Activated naive CD4-positive, alpha-beta T cell treated with anti-CD3 and anti-CD28 coated beads, Interleukin-2, amount 10 ng/mL, durations not matched to agents 7 days and 5 days (primary cell): ENCODE data around the gene FSTL3.
A peak's percentile ranks its signal among the peaks of the same experiment; 100 is the strongest.
"Not testable (repeated sequence)": the region's sequence is repeated elsewhere in the genome, so short reads cannot be mapped to it uniquely, and the experiment has no call there.

Source experiments
- CTCF ChIA-PET: fragments of 350-600 bp; sonication (Branson Sonifier 250); formaldehyde crosslinking; loops from one replicate; lab custom pipeline; 2021; ENCODE audit warnings: antibody characterized with exemption; lab: Charles Lee
- DNase-seq: peaks from one replicate; pipeline ENCODE4 v3.0.0-alpha.2; 2020
- H3K27ac Mint-ChIP-seq: one replicate; pipeline ENCODE4 v1.8.0; 2021; ENCODE audit warnings: mild to moderate bottlenecking, moderate library complexity, mixed read lengths
- H3K27me3 Mint-ChIP-seq: one replicate; pipeline ENCODE4 v1.8.0; 2021; ENCODE audit warnings: mild to moderate bottlenecking, mixed read lengths
- H3K36me3 Mint-ChIP-seq: one replicate; pipeline ENCODE4 v1.8.0; 2021; ENCODE audit warnings: mixed read lengths
- H3K4me1 Mint-ChIP-seq: one replicate; pipeline ENCODE4 v1.8.0; 2021; ENCODE audit warnings: mixed read lengths
- H3K4me3 Mint-ChIP-seq: one replicate; pipeline ENCODE4 v1.8.0; 2021; ENCODE audit warnings: mild to moderate bottlenecking, moderate library complexity, mixed read lengths
- H3K9me3 Mint-ChIP-seq: one replicate; pipeline ENCODE4 v1.8.0; 2021; ENCODE audit warnings: mixed read lengths

FSTL3 gene

DNA sequence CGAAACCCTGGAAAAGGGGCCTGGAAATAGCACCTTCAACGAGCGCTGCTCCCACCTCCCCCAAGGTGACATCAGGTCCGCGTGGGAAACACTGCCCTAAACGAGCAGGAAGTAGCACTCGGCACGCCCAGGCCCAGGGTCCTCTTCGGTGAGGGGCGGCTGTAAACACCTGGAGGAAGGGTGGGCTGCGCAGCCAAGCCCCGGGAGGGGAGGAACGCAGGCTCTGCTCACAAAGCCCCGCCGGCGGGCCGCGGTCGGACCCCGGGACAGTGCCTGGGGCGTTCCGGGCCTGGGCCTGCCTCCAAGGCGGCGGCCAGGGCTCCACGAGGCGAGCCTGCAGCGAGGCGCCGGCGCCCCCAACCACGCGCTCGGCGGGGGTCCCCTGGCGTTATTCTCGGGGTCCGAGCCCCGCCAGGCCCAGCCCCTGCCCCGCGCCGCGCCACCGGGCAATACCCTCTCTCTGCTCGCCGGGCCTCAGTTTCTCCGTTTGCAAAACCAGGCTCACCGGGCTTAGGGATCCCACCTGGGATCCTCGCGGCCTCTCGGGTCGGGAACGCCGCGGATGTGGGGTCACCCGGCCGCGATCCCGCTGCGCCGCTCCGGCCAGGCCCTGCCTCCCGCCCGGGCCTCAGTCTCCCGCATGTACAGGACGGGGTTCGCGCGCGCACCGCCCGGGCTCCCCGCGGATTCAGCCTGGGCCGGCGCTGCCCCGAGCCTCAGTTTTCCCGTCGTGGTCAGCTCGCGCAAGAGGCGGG is 13.8 kb upstream of the FSTL3 start:
- Mint-ChIP-seq H3K4me1 (peaks cover 42% of the 10 kb centered on the region), H3K27me3 (peaks cover 12% of the 10 kb centered on the region), H3K9me3 (no peaks in the 10 kb centered on the region), H3K36me3 (peaks cover 16% of the 10 kb centered on the region), H3K27ac (peak overlapping the region; percentile 98), H3K4me3 (peak overlapping the region; percentile 96)
- peak; percentile 88 for DNase-seq
- CTCF ChIA-PET: interaction anchor here (1.7 to 2.2 kb wide), 2 partner anchors 18 to 72 kb away, joined by 6 to 9 read pairs; no protein-coding TSS in a partner anchor

DNA sequence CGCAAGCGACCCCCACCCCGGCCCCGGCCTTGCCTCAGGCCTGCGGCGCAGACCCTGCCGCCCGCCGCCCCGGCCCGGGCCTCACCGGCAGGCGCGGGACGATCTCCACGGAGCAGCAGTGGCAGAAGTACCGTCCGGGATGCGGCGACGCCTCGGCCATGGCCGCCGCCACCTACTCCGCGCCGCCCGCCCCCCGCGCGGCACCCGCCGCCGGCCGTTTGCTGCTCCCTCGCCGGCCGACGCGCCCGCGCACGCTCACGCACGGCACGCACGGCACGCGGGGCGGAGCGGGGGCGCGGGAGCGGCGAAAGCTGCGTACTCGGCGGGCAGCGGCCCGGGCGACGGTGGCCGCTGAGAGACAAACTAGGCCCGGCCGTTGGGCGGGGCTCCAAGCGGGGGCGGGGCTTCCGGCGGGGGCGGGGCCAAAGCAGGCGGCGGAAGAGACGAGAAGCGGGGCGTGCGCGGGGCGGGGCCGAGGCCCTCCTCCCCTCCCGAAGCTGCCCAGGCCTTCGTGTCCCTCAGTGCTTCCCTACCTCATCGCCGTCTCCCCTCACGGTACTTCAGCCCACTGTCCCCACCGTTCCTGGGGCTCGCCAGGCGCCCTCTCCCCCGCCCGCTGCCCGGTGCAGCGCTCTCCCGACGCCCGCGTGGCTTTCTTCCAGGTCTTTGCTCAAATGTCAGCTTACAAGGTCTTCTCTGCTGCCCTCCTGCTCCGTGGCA is 13.1 kb upstream of the FSTL3 start, which contains the start of gene RNF126:
TSS of gene RNF126 (minus strand) at position 253 of the 720 bp plus-strand sequence. CDS start at position 160, 93 bp downstream.
- peaks cover 16% of the 10 kb centered on the region for H3K36me3 Mint-ChIP-seq
- CTCF ChIA-PET: interaction anchor here (1.2 to 2.2 kb wide), 4 partner anchors 17 to 74 kb away, joined by 3 to 9 read pairs (median 5); no protein-coding TSS in a partner anchor
- DNase-seq: peak; percentile 94
- peak within 1 kb of the TSS; percentile 96 for H3K4me3 Mint-ChIP-seq
- H3K4me1 Mint-ChIP-seq: peaks cover 42% of the 10 kb centered on the region
- no peaks in the 10 kb centered on the region for H3K9me3 Mint-ChIP-seq
- peak within 1 kb of the TSS; percentile 98 for H3K27ac Mint-ChIP-seq
- peaks cover 19% of the 10 kb centered on the region for H3K27me3 Mint-ChIP-seq

DNA sequence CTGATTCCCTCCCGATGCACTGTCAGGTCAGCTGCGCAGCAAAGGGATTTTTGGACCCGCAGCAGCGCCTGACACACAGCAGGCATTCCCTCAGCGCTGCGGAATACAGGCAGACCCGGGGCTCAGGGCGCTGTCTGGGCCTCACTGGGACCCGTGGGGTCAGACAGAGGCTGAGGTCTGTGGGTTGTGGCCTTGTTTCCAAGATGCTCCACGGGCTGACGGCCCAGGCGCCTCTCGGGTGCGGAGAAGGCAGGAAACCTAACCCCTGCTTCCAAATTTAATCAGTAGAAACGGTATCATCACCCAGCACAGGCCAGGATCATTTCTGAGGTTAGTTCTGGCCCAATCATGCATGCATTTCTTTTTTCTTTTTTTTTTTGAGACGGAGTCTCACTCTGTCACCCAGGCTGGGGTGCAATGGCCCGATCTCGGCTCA is 12.5 kb upstream of the FSTL3 start:
- CTCF ChIA-PET: interaction anchor here (1.2 to 2.2 kb wide), 4 partner anchors 16 to 74 kb away, joined by 3 to 9 read pairs (median 5); no protein-coding TSS in a partner anchor
- peaks cover 15% of the 10 kb centered on the region for H3K36me3 Mint-ChIP-seq
- DNase-seq: no peak
- peaks cover 23% of the 10 kb centered on the region for H3K27me3 Mint-ChIP-seq
- H3K4me1 Mint-ChIP-seq: peaks cover 38% of the 10 kb centered on the region
- H3K9me3 Mint-ChIP-seq: no peaks in the 10 kb centered on the region
- H3K4me3 Mint-ChIP-seq: peak overlapping the region; percentile 69
- peak overlapping the region; percentile 83 for H3K27ac Mint-ChIP-seq

DNA sequence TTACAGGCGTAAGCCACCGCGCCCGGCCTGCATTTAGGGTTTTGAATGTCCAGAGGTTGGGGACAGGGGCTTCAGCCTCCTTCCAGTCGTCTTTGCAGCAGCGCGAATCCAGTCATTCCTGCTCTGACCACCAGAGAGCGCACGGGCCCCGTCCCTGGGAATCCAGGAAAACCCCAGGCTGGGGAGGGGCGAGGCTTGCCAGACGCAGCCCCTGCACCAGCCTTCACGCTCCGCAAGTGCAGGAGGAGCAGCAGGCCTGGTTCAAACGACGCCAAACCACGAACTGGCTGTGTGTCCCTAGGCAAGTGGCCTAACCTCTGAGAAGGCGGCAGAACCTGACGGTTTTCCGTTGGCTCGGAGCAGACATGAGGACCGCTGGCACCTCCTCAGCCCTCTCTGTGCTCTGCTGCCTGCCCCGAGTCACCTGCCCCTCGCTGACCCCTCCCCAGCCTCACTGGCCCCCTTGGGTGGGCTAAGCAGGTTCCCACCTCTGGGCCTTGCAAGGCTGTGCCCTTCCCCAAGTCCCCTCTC is 11.2 kb upstream of the FSTL3 start:
- H3K27ac Mint-ChIP-seq: peak overlapping the region; percentile 67
- peak; percentile 88 for DNase-seq
- H3K36me3 Mint-ChIP-seq: peaks cover 12% of the 10 kb centered on the region
- H3K4me1 Mint-ChIP-seq: peaks cover 29% of the 10 kb centered on the region
- CTCF ChIA-PET: interaction anchor here (2.1 kb wide), 1 partner anchor 73 kb away, joined by 6 read pairs; no protein-coding TSS in a partner anchor
- peak overlapping the region; percentile 41 for H3K4me3 Mint-ChIP-seq
- H3K27me3 Mint-ChIP-seq: peaks cover 36% of the 10 kb centered on the region
- no peaks in the 10 kb centered on the region for H3K9me3 Mint-ChIP-seq

DNA sequence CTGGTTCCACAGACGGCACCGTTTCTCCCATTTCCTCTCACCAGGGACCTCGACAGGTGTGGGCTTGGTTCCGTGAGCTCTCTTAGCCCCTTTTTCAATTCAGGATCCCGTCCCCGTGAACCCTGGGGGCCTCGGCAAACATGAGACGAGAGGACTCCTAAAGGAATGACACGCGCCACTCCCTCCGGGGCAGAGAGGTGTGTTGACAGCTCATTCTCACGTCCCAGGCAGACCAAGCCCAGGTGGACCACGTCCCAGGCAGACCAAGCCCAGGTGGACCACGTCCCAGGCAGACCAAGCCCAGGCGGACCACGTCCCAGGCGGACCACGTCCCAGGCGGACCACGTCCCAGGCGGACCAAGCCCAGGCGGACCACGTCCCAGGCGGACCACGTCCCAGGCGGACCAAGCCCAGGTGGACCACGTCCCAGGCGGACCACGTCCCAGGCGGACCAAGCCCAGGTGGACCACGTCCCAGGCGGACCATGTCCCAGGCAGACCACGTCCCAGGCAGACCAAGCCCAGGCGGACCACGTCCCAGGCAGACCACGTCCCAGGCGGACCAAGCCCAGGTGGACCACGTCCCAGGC is 9.1 kb upstream of the FSTL3 start:
- CTCF ChIA-PET: interaction anchor here (2.1 kb wide), 1 partner anchor 71 kb away, joined by 6 read pairs; no protein-coding TSS in a partner anchor
- H3K9me3 Mint-ChIP-seq, H3K36me3 Mint-ChIP-seq, H3K27ac Mint-ChIP-seq, H3K4me3 Mint-ChIP-seq, DNase-seq: not testable (repeated sequence)
- Mint-ChIP-seq H3K4me1 (peaks cover 20% of the 10 kb centered on the region), H3K27me3 (peaks cover 52% of the 10 kb centered on the region)

DNA sequence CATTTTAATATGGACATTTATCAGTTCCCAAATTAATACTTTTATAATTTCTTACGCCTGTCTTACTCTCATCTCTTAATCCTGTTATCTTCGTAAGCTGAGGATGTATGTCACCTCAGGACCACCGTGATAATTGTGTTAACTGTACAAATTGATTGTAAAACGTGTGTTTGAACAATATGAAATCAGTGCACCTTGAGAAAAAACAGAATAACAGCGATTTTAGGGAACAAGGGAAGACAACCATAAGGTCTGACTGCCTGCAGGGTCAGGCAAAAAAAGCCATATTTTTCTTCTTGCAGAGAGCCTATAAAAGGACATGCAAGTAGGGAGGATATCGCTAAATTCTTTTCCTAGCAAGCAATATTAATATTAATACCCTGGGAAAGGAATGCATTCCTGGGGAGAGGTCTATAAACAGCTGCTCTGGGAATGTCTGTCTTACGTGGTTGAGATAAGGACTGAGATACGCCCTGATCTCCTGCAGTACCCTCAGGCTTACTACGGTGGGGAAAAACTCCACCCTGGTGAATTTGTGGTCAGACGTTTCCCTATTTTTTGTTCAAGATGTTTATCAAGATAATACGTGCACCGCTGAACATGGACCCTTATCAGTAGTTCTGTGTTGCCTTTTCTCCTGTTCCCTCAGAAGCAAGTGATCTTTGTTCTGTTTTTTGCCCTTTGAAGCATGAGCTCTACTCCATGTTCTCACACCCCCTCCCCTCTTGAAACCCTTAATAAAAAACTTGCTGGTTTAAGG is 7.3 kb upstream of the FSTL3 start:
- H3K36me3 Mint-ChIP-seq, H3K4me3 Mint-ChIP-seq, DNase-seq, H3K27ac Mint-ChIP-seq, H3K9me3 Mint-ChIP-seq, CTCF ChIA-PET: not testable (repeated sequence)
- Mint-ChIP-seq H3K4me1 (peaks cover 15% of the 10 kb centered on the region), H3K27me3 (peaks cover 69% of the 10 kb centered on the region)

DNA sequence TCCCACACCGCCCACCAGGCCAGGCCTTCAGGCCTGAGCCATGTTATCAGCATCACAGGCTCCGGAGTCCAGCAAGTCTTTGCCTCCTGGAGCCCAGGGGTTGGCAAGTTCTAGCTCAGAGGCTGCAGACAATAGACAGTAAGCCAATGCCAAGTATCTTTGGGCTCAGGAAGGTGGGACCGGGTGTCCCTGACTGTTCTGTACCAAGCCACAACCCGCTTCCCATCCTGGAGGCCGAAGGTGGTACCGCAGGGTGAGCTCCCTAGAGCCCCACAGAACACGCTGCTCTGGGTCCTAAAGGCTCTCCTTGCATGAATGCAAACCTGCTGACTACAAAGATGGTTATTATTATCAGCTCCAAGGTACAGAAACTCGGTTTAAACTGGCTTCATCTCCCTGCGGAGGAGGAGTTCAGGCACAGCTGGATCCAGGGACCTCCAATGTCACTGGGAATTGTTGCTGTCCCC is 5.5 kb upstream of the FSTL3 start:
- Mint-ChIP-seq H3K36me3 (no peaks in the 10 kb centered on the region), H3K27me3 (peaks cover 83% of the 10 kb centered on the region), H3K9me3 (no peaks in the 10 kb centered on the region), H3K27ac (no peak overlapping the region), H3K4me3 (no peak overlapping the region), H3K4me1 (peaks cover 6% of the 10 kb centered on the region)
- CTCF ChIA-PET: interaction anchor here (1.0 kb wide), 1 partner anchor 63 kb away, joined by 3 read pairs; no protein-coding TSS in a partner anchor
- peak; percentile 37 for DNase-seq

DNA sequence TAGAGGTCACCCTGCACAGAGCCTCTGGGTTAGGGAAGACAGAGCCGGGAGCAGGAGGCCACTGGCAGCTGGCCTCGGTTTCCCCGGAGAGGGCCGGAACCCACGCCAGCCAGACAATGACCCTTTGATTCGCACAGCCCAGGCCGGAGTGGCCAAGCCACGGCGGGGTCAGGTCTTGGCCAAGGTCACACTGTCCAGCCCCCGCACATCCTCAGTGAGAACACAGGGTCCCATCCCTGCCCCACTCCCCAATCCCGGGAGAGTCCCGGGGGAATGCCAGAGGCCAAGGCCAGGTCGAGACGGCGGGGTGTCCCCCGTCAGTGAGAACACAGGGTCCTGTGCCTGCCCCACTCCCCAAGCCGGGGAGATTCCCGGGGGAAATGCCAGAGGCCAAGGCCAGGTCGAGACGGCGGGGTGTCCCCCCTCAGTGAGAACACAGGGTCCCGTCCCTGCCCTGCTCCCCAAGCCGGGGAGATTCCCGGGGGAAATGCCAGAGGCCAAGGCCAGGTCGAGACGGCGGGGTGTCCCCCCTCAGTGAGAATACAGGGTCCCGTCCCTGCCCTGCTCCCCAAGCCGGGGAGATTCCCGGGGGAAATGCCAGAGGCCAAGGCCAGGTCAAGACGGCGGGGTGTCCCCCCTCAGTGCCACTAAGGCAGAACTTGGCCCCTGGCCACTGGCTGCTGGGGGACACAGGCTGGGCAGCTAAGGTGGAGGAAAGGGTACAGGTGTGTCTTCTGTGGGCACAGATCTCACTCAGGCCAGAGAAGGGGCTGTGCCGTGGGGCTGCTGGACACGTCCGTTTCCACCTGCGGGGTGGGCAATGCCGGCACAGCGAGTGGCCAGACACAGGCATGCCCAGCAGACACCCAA is 1.7 kb upstream of the FSTL3 start:
- peaks cover 12% of the 10 kb centered on the region for H3K4me1 Mint-ChIP-seq
- no peaks in the 10 kb centered on the region for H3K9me3 Mint-ChIP-seq
- CTCF ChIA-PET: no interaction called here
- no peak for DNase-seq
- H3K27me3 Mint-ChIP-seq: peaks cover 94% of the 10 kb centered on the region
- H3K4me3 Mint-ChIP-seq: no peak overlapping the region
- no peak overlapping the region for H3K27ac Mint-ChIP-seq
- H3K36me3 Mint-ChIP-seq: no peaks in the 10 kb centered on the region

DNA sequence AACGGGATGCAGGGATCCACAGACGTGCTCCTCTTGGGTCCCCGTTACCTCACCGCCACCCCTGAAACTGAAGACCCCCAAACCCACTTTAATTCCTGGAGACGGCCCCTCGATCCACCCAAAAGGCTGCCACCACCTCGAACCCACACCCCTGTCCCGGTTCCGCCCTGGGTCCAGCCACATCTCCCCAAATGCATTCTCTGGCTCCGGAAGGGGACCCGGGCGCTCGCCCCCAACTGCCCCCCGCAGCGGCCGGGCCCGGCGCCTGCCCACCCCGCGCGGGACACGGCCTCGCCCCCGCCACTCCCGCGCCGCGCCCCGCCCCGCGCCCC is 219 bp upstream of the FSTL3 start:
- H3K27me3 Mint-ChIP-seq: peaks cover 79% of the 10 kb centered on the region
- no peaks in the 10 kb centered on the region for H3K36me3 Mint-ChIP-seq
- CTCF ChIA-PET: no interaction called here
- no peaks in the 10 kb centered on the region for H3K9me3 Mint-ChIP-seq
- no peak for DNase-seq
- no peak overlapping the region for H3K27ac Mint-ChIP-seq
- peaks cover 12% of the 10 kb centered on the region for H3K4me1 Mint-ChIP-seq
- H3K4me3 Mint-ChIP-seq: no peak overlapping the region

DNA sequence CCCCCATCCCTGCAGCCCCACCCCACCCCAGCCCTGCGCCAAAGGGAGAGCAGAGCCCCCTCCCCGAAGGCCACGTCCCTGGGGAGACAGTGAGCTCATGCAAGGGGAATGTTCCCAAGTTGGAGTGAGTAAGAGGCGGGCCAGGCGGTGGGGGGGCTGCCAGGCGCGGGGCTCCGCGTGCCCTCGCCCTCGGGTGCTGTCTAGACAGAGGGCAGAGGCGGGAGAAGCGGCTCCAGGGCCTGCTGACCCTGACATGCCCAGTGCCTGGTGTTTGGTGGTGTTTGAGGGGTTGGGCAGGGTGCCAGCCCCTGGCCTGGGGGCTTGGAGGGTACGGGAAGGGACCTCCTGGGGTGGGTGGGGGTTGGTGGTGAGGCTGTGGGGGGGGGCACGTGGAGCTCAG is 1.0 kb downstream of the FSTL3 start:
- Mint-ChIP-seq H3K27ac (no peak overlapping the region), H3K36me3 (no peaks in the 10 kb centered on the region), H3K27me3 (peaks cover 72% of the 10 kb centered on the region), H3K4me1 (peaks cover 12% of the 10 kb centered on the region), H3K9me3 (no peaks in the 10 kb centered on the region), H3K4me3 (no peak overlapping the region)
- CTCF ChIA-PET: no interaction called here
- DNase-seq: no peak

DNA sequence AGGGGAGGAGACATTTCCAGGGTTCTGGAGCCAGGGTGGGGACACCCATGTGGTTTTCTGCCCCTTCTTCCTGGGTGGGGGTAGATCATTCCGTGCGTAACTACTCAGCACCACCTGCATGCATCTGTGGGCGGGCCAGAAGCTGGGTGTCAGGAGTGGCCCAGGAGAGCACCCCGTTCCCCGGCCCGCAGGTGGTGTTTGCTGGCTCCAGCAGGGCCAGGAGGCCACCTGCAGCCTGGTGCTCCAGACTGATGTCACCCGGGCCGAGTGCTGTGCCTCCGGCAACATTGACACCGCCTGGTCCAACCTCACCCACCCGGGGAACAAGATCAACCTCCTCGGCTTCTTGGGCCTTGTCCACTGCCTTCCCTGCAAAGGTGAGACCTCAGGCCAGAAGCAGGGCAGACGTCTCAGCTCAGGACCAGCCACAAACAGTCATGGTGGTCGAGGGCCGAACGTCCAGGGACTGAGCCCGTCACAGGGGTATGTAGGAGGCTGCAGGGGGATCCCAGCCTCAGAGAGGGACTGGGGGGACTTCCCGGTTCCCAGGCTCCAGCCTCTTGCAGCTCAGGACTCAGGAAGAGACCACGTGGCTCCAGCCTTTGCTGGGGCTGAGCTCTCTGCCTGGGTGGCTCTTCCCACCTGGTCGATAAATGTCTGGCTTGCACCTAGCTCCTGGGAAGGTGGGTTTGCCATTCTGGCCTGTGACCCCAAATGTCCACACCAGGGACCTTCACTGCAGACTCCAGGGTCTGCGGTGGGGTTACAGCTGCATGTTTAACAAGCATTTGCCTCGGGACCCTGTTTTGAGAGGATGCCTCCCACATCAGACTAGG is 1.6 kb downstream of the FSTL3 start:
- no peak for DNase-seq
- no peaks in the 10 kb centered on the region for H3K9me3 Mint-ChIP-seq
- no peaks in the 10 kb centered on the region for H3K36me3 Mint-ChIP-seq
- H3K4me3 Mint-ChIP-seq: peak overlapping the region; percentile 21
- peaks cover 66% of the 10 kb centered on the region for H3K27me3 Mint-ChIP-seq
- no peak overlapping the region for H3K27ac Mint-ChIP-seq
- H3K4me1 Mint-ChIP-seq: peaks cover 12% of the 10 kb centered on the region
- CTCF ChIA-PET: no interaction called here

DNA sequence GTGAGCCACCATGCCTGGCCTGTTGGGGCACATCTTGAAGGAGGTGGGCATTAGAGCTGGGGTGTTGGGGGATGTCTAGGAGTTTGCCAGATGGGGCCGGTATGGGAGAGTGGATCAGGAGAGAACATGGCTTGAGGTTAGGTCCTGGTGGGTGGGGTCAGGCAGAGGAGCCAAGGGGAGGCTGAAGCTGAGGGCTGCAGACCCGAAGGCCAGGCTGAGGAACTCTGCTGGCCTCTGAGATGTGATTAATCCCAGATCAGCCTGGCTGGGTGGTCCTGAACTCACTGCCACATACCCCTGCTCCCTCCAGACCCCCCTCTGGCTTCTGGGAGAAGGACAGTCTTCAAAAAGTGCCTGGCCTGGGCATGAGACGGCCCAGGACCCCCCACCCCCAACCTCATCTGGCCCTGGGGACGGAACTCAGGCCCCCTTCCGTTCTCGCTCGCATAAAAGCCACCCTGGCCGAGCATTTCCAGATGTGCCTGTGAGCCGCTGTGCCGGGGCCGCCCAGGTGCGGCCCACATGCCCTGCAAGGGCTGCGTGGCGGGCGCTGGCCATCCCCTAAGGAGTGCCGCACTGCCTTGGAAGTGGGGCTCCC is 2.7 kb downstream of the FSTL3 start:
- CTCF ChIA-PET: interaction anchor here (0.7 to 0.8 kb wide), 2 partner anchors 20 to 95 kb away, joined by 3 read pairs; no protein-coding TSS in a partner anchor
- no peak for DNase-seq
- Mint-ChIP-seq H3K4me3 (peak overlapping the region; percentile 72), H3K9me3 (no peaks in the 10 kb centered on the region), H3K27me3 (peaks cover 56% of the 10 kb centered on the region), H3K36me3 (no peaks in the 10 kb centered on the region), H3K4me1 (peaks cover 12% of the 10 kb centered on the region), H3K27ac (no peak overlapping the region)
